ENCODE data around the gene IMPACT.

Gene IMPACT

DNA sequence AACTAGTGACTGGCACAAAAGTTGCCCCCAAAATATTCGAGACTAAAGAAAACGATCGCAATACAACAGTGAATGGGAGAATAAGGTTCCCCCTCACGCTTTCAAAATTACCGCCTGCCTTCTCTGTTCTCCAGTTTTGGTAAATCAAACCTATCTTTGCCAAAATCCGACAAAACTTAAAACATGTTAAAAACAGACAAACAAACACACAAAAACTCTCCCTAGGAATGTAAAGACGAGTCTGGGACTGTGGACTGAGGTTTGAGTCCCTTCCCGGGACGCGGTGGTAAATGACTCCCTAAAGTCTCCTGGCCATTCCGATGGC, 435 bp upstream of the IMPACT start:
- DNase-seq, result no peak

DNA sequence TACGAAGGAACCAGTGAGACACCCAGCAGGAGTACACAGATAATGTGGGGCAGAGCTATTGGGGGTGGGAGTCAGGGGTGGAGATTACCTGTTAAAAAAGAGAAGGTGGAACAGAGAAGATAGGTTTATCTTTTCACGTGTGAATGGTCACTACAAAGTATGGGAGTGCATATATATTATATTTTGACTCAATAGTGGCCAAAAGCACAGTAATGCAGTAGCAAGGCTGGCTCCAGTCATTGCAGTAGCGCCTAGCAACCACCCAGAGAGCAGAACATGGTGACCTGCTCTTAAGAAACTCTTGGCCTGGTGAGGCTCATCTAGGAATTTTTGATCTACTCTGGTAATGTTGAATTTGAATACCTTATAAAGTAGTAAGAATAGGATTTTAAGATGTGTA, 1.0 kb downstream of the IMPACT start:
- DNase-seq, result no peak

- no peak for DNase-seq
These were observed 2.2 kb downstream of the IMPACT start for GRCh38 chr18:24428709-24429108.

GRCh38 chr18:24429188-24429587, 2.7 kb downstream of the IMPACT start:
- DNase-seq, result no peak

DNA sequence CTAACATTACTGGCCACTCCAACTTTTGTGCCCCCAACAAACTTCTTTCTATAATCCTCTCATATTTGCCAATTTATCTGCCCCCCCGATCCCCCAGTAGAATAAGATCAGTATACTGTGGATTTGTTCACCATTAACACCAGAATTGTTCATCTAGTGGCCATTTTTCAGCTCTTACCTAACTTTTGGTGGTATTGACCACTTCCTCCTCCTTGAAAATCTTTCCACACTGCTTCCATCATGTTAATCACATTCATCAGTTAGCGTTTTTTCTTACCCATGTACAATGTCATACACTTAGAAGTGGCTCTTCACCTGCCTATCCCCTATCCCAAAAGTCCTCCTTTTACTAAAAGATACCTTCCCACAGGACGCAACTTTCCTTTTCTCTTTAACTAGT, 6.1 kb downstream of the IMPACT start:
- no peak for DNase-seq

DNA sequence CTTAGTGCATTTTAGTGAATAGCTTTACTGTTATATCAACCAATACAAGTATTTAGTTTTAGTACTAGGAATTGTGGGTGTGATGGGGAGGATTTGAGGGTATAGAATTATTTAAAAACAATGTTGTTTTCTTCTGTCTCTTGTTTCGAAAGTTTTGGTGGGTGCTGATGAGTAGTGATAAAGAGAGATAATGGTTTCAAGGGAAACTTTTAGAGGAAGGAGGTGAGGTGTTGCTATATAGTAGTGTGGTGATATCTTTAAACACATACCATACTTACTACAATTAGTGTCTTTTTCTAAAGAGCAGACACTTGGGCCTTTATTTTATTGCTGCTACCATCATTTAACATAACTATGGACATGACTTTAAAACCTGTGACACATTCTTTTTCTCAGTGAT, 10.5 kb downstream of the IMPACT start:
- no peak for DNase-seq

DNA sequence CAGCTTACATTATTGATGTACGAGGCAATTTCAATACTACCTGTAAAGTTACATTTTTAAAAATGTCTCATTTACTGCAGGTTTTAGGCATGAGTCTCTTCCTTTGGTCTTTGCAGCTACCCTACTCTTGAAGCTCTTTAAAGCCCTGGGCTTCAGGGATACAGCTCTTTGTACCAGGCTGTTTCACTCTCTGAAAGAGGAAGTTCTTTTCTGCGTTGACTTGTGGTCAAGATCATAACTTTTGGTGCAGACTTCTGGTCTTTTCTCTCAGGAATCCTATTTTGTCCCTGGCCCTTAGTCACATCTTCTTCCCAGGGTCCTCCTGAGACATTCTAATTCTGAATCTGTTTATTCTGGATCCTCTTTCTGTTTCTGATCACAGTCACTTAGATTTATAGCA, 17.4 kb downstream of the IMPACT start:
- no peak for DNase-seq

GRCh38 chr18:24446453-24446852, 20.0 kb downstream of the IMPACT start:
- no peak for DNase-seq

- no peak for DNase-seq
These were observed 20.6 kb downstream of the IMPACT start for GRCh38 chr18:24446953-24447538.

DNA sequence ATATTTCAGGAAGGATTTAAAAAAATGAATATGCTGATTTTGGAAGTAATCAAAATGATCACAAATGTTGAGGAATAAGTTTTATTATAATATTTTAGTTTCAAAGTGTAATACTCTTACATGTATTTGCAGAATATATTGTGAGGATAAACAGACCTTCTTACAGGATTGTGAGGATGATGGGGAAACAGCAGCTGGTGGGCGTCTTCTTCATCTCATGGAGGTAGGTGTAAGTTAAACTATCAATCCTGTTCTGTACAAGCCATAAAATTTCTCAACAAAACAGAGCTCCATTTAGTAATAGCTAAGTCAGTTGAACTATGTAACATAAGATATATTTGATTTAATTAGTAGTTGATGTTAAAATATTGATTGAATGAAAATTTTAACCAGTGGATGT, 21.5 kb downstream of the IMPACT start:
- DNase-seq, result no peak

DNA sequence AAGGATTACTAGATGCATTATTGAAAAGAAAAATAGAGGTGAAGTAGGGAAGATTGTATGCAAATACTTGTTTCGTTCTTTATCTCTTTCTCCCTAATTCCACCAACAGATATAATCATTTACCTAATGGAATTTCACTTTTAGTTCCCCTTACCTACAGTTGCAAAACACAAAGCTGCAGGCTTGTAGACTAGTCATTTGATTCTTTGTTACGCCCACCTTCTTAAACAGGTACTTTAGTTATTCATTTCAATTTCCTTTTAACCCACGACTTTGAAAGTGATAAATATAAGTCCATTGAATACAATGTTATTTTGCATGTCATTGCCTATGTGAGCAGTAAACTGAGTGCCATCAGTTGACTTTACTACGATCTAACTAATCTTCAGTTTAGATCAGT, 30.1 kb downstream of the IMPACT start:
- no peak for DNase-seq

- no peak for DNase-seq
These were observed 33.3 kb downstream of the IMPACT start for GRCh38 chr18:24459772-24460171.

GRCh38 chr18:24460388-24460787, 33.9 kb downstream of the IMPACT start, which contains the start of gene HRH4:
HRH4 (plus strand) TSS chr18:24460637; CDS start chr18:24460729, 92 bp downstream.
- no peak for DNase-seq

DNA sequence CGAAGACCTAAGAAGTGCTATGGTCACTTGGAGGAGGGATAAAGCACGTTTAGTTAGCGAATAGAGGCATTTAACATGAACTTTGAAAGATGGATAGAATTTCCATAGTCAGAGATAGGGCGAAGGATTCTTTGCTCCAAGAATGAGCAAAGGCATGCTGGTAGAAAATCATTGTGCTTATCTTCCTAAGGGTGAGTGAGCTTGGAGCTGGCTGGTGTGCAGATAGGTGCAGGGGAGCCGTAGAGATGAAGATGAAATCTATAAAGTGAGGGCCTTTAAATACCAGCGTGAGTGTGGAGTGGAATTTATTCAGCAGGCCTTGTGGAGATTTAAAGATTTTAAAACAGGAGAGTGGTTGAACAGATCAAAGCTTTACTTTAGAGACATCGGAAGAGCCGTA, 35.5 kb downstream of the IMPACT start:
- DNase-seq, result no peak

DNA sequence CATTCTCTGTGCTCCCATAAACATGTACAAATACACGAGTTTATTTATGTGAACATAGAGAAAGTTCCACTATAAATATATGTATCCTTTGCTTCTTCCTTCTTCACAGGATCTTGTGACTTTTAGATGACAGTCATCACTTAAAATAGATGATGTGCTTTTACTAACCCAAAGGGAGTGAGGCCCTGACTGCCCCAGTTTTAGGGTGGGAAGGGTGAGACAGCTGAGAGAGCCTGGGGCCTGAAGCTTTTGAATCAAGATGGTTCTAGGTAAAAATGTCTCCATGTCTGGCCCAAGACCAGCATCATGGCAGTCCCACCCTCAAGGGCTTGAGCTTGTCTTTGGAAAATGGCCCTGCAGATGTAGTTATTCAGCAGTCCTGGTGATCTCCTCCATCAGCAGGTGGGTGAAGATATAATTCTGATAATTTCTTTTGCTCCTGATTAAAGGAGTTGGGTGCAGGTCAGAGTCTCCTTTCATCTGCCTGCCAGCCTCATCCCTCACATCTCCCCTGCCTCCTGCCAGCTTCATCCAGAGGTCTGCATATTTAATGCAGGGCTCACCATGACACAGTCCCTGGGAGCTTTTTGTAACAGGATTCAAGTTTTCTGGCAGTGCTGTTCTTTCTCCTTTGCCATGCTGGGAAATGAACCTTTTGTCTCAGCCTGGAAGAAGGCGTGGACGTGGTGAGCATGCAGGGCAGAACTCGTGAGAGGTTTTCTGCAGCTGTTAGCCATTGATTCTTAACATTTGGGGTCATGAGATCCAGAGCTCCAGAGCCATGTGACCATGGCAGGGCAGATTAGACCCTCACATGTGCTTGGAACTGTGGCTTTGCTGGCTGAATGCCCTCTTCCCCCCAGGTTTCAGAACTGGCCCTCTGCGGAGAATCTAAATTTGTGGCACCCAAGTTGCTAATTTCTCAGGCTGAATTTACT, 36.6 kb downstream of the IMPACT start:
- no peak for DNase-seq

DNA sequence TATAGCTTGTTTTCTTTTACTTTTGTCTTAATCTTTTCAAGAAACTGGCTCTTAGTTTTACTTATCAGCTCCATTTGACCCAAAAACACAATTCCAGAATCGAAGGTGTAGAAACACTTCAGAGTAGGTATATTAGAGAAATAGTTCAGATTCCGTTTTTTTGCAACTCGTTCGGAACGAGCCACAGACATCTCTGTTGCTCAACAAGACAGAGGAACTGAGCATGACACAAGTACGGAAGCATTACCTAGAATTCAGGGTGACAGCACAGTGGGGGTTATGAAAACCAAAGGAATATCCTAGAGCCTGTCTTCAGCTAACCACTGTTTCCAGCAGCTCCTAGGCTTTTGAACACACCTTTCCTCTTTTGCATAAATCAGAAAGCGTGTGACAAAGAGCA, 39.0 kb downstream of the IMPACT start:
- no peak for DNase-seq

DNA sequence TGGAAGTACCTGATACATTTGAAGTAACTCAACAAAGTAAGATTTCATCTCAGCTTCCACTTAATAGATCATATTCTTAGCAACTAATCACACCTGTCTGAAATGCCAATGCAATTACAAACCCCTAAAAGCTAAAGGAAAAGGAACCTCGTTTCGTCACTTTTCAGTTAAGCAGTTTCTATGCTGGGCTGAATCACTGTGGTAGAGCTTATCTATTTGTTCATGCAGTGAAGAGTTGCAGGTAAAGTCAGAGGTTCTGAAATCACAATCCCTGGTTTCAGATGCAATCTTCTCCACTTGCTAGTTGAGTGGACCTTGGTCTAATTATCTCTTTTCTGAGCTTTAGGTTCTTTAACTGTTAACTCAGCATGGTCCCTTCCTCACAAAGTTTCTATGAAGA, 40.3 kb downstream of the IMPACT start:
- DNase-seq, result no peak

- DNase-seq, result no peak
These were observed 43.6 kb downstream of the IMPACT start for GRCh38 chr18:24470022-24470618.

DNA sequence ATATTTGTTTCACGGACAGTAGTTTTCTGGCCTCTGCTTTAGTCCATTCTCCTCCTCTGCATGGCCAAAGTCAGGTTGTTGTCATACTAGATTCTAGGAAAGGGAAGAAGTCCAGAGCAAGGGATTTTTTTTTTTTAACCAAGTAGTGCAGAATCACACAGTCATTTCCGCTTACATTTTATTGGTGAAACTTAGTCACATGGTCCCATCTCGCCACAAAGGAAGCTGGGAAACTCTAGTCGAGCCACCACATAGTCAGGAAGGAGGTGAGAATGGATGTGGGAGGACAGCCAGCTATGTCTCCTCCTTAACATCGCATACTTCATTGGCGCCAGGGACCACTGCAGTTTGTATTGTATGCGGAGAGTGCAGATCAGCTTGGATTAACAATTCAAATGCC, 44.3 kb downstream of the IMPACT start:
- DNase-seq, result no peak

DNA sequence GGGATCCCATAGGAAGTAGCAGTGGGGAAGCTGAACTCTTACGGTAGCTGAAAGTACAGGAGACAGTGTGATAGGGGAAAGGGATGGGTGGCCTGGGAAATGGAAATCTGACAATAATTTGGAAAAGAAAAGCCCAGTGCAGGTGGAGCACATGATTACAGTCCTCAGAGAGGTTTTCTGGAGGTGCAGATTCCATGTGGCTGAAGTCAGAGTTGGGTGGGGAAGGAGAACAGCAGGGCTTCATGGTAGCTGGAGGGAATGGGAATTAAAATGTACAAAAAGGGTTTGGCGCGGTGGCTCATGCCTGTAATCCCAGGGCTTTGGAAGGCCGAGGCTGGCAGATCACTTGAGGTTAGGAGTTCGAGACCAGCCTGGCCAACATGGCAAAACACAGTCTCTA, 46.1 kb downstream of the IMPACT start:
- DNase-seq, result no peak

DNA sequence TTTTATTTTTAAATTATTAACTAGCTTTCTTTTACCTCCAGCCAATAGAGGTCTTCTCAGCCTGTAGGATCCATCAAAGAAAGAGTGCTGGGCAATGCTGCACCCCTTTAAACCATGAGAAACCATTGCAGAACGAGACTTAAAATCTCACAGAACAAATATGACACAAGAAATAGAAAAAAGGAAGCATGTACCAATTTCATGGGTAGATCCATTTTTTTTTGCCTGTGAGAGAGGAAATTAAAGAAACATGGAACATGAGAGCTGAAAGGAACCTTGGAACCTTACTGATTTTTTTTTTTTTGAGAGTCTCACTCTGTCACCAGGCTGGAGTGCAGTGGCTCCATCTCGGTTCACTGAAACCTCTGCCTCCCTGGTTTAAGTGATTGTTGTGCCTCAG, 47.9 kb downstream of the IMPACT start:
- DNase-seq, result no peak

GRCh38 chr18:24475926-24476589, 49.6 kb downstream of the IMPACT start:
- no peak for DNase-seq

GRCh38 chr18:24479371-24479770, 52.9 kb downstream of the IMPACT start:
- DNase-seq, result no peak

- DNase-seq, result no peak
These were observed 56.4 kb downstream of the IMPACT start for GRCh38 chr18:24482821-24483220.
